GM18520 (cell line): ENCODE data around the gene CERKL.
"Not testable (repeated sequence)": the region's sequence is repeated elsewhere in the genome, so short reads cannot be mapped to it uniquely, and the experiment has no call there.

Experiments
- ATAC-seq: cut with Tn5 transposase; IDR thresholded peaks from one replicate; pipeline ENCODE4 v1.9.1; 2021; ENCODE audit not compliant: unreplicated experiment

CERKL gene, protein sequence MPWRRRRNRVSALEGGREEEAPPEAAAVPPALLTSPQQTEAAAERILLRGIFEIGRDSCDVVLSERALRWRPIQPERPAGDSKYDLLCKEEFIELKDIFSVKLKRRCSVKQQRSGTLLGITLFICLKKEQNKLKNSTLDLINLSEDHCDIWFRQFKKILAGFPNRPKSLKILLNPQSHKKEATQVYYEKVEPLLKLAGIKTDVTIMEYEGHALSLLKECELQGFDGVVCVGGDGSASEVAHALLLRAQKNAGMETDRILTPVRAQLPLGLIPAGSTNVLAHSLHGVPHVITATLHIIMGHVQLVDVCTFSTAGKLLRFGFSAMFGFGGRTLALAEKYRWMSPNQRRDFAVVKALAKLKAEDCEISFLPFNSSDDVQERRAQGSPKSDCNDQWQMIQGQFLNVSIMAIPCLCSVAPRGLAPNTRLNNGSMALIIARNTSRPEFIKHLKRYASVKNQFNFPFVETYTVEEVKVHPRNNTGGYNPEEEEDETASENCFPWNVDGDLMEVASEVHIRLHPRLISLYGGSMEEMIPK

DNA sequence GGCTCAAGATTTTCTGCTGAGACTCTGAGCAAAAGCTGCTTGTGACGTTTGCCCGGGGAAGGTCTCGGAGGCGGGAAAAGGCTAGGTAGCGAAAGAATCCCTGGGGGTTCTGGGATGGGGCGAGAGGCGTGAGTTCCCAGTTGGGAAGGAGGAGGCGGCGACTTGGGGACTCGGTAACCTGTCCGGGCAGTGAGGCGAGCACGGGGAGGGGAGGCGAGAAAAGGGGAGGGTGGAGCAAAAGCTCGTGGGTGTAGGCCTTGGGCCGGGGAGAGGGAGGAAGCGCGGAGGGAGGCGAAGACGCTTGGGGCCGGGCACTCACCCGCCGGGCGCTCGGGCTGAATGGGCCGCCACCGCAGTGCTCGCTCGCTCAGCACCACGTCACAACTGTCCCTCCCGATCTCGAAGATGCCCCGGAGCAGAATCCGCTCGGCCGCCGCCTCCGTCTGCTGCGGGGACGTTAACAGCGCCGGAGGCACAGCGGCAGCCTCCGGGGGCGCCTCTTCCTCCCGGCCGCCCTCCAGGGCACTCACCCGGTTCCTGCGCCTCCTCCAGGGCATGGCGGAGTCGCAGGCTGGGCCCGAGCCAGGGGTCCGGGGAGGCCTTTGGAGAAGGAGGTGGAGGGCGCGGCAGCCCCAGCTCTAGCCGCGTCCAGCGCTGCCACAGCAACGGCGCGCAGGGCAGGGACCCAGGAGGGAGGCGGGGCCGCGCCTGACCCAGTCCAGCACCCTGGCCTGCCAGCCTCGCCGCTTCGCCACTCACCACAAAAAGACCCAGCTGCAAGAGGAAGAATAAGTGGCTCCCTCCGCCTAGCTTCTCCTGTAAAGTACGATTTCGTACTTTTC is at the start of gene CERKL:
Gene CERKL, minus strand, starts transcription at position 656 of the 842 bp plus-strand sequence. Its CDS starts 99 bp downstream, at position 557.
- ATAC-seq, result peak; percentile 79

DNA sequence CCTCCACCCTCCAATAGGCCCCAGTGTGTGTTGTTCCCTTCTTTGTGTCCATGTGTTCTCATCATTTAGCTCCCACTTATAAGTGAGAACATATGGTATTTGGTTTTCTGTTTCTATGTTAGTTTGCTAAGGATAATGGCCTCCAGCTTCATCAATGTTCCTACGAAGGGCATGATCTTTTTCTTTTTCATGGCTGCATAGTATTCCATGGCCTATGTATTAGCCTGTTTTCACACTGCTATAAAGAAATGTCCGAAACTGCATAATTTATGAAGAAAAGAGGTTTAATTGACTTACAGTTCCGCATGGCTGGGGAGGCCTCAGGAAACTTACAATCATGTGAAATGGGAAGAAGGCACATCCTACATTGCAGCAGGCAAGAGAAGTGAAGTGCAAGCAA is 45.6 kb upstream of the CERKL start:
- not testable (repeated sequence) for ATAC-seq

DNA sequence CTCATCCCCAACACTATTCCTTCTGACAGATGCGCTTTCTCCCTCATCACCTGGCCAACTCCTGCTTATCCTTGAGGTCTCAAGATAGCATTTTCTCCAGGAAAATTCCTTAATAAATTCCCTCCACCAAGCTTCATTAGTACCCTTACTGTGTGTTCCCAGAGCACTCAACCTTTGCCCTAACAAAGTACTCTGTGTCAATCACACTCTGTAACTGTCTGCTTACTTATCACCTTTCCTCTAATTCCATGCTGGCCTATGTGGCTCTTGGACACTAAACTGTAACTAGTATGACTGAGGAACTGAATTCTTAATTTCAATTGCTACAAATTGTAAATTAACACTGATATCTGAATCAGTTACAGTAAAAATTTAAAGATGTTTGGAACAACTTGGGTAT is 41.3 kb upstream of the CERKL start:
- no peak for ATAC-seq

DNA sequence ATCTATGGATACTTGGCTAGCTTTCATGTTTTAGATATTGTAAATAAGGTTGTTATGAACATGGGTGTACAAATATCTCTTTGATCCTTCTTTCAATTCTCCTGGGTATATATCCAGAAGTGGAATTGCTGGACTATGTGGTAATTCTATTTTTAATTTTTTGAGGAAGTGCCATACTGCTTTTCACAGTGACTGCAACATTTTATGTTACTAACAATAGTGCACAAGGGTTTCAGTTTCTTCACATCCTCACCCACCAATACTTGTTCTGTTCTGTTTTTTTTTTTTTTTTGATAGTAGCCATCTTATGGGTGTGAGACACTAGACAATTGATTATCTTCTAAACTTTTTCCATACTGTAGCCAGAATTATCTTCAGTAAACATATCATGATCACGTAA is 40.7 kb upstream of the CERKL start:
- no peak for ATAC-seq

DNA sequence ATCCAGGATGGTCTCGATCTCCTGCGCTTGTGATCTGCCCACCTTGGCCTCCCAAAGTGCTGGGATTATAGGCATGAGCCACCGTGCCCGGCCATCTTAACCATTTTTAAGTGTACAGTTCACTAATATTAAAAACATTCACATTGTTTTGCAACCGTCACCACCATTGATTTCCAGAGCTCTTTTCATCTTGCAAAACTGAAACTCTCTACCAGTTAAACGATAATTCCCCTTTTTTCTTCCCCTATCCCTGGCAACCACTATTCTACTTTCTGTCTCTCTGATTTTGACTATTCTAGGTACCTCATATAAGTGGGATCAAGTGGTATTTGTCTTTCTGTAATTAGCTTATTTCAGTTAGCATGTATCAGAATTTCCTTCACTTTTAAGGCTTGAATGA is 40.2 kb upstream of the CERKL start:
- ATAC-seq, result no peak

DNA sequence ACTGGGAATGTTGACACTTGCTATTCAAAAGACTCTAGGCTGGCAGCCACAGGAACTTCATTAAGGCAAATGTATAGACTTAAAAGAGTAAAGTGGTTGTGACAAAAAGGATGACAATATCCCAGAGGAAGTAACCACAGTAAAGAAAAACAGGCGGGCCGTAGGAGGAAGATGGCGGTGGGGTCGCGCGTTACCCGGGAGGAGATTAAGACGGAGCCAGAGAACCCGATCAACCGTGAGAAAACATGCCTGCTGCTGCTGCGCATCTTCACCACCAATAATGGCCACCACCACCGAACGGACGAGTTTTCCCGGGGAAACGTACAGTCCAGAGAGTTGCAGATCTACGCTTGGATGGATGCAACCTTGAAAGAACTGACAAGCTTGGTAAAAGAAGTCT is 37.4 kb upstream of the CERKL start:
- no peak for ATAC-seq

DNA sequence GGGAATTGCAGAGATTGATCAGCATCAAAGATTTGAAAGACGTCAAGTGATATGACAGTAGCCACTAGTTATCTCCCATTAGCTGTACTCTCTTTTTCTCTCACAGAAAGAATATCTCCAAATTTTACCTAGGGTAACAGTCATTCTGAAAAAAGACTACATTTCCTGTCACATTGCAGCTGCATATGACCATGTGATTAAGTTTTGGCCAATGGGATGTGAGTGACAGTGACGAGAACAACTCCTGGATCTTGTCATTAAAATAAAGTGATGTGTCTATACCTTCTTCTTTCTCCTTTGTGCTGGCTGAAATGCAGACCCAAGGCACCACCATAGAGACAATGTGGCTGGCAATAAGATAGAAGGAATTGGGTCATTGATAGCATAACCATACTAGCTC is 34.0 kb upstream of the CERKL start:
- ATAC-seq, result no peak

DNA sequence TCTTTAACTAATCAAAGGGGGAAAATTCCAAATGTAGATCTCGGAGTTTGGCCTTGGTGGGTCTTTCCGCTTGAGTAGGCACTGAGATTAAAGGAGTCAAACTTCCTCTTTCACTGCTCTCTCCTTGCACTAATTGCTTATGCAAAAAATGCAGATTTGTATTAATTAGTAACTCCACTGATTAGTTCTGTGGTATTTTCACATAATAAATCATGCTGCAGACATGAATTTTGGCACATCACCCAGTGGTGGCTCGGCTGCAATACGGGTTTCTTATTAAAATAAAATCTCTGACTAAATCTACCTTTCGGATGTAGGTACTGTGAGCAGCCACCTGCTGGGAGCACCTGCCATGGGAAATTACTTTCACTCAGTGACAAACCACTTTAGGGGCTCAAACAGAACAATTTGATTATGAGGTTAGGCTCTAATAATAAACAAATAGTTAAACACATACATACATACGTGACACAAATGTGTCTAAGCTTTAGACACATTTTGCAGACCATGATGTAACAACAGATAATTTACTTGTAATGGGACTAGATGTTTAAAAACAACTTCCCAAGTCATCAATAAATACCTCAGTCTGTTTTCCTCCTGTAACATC is 29.8 kb upstream of the CERKL start:
- ATAC-seq, result no peak

DNA sequence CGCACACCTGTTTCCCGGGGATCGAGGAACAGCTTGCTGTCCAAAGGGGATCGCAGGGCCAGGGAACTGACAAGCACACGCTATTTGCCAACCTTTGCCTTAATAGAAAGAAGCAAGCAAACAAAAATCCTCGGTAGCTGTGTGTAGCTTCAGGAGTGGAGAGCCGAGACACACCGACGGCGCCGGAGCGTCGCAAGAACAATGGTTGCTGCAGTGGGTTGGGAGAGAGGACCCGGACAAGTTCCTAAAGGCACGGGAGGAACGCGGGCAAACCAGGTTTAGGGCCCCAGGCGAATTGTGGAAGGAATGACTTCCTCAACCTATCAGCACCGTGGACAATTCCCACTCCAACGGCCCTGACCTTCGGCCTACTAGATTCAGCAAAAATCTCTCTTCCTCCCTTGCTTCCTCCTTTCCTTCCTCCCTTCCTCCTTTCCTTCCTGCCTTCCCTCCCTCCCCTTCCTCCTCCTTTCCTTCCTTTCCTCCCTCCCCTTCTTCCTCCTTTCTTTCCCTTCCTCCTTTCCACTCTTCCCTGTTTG is 28.3 kb upstream of the CERKL start:
- ATAC-seq, result no peak

DNA sequence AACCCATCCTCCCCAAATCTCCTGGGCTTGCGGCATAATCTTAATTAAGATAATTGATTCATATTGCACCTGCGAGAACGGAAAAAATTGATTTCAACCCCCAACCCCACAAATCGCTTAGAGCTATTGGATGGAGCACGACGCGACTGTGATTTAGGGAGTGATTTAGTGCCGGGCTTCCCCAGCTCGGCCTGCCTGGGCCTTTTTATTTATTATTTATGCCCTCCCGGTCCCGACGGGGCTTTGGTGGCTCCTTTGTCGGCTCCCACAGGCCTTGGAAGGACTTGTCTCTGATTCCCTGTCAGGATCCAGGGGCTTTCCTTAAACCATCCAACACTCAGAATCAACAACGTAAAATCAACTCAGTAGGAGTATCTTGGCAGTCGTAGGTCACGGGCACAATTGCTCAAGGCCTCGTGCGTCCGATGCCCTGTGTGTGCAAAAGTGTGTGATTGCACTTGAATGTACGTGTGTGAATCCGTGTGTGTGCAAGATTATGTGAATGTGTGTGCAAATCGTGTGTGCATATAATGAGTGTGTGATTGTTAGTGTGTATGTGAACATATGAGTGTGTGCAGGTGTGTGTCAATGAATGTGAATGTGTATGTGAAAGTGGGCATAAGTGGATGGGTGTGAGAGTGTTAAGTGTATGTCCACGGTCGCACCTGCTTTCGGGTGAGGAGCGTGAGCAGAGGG is 27.7 kb upstream of the CERKL start:
- ATAC-seq, result no peak

DNA sequence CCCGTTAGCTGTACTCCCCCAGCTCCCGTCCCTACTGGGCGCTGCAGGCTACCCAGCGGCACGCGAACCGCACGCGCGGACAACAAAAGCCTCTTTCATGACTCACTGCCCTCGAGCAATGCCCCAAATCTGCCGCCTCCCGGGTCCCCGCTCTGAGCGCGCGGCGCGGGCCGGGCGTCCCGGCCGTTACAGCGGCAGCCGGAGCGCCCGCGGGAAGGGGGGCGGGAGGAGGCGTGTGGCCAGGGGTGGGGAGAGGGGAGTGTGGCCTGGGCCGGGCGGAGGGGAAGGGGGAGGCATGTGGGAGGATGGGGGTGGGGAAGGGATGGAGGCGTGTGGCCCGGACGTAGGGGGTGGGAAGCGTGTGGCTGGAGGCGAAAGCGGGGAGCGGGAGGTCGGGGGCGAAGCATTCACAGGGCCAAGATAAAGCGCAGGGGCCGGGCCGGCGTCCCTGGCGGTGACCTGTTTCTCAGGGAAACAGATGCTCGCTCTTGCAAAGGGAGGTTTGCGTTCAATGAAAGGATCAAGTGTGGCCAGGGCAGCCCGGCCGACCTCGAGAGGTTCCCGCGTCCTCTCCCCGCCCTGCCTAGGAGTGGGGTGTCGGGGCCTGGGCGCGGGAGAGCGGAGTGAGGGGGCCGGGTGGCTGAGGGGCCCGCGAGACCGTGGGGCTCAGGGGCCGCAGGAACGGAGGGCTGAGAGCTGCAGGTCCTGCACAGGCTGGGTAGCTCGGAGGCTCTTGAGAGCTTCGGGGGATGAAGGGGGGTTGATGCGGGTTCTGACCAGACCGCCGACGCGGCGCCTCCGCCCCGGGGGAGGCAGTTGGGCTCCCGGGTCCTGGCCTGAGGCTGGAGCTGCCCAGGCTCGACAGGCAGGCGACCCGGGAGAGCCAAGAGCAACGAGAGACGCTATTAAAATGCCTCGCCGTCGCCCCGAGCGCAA is 26.9 kb upstream of the CERKL start:
- ATAC-seq, result no peak

DNA sequence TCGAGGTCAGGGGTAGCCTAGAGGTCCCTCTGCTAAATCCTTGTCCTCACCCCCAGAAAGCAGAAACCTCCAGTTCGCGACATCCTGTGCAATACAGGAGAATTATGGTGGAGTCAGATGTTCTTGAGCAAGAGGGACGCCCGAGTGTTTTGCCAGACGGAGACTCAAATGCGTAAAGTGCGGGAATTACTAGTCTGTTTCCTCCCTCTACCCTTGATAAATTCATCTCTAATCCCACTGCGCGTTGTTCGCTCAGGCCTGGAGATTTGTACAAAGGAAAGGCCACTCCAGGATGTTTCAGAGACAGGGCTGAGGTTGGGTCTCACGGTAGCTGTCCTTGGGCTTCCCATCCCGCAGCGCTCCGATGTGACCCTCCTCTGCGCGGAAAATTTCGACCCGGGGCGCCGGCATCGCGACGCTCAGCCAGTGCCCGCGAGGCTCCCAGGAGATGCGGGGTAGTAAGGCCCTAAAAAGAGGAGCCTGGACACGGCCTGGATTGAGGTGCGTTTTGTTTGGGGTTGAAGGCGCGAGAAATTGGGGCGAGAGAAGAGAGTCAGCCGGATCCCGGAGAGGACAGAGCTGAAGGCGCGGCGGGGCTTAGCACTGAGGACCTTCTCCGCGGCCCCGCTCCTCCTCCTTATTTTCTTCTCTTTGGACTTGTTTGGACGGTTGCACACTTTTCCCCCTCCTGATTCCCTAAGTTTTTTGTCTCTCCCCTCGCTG is 26.1 kb upstream of the CERKL start:
- ATAC-seq, result no peak

DNA sequence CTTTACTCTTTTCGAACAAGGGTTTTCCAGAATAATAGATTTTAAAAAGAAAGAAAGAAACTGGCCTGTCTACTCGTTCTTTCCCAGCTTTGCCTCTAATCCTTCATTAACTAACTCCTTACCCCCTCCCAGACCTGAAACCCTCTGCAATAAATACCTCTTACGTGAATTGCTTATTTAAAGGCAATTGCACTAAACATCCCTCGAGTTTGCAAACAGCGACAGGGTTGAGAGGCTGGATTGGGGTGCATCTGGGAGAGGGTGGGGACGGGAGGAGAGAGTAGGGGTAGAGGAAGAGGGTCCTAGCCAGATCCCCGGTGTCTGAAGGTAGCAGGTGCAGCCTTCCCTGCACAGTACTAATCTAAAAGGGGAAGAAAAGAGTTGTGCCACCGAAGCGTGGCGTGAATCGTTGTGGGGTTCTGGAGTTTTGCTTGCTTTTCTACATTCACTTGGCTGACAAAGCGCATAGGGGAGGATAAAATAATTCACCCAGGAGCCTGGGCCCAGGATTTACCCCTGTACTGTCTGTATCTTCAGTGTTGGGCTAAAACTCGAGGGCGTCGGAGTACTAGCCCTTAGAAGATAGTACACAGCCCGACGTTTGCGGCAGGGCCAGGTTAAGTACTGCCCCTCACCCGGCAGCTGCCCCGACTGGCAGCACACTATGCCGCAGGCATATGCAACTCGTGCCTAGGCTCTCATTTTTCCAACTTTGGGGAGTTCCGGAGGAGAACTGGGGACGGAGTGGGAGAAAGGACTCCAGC is 25.3 kb upstream of the CERKL start:
- no peak for ATAC-seq

DNA sequence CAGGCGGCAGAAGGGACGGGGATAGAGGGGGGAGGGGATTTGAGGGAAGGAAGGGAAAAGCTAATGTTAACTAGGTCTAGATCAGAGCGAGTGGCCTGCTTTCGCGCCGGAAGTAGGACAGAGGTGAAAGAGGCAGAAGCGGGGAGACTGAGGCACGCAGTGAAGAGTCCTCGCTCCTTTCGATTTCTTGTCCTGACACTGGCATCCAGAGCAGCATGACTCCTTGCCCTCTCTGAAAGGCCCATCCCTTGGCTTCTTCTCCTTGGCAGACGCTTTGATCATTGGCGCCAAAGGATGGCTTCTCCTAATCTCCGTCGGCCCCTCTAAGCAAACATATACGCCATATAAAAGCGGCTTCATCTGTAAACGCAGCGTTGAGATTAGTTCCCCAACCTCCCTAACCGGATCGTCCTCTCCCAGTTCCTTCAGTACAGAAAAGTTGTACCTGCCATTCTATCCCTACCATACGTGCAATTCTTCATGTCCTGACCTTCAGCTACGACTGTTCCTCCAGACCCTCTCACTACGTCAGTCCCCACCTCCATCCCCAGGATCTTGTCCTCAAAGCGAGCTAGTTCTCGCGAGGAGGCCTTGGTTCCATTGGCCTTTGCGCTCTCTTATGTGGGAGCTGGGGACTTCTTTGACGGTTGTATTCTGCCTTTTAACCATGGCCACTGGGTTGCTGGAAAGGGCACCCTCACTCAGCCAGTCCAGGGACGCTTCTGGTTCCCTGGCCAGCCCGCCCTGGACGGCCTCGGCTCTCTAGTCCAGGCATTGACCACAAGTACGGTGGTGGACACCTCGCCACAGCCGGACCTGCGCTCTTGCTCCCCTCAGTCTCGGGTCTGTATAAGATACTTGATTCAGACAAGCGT is 24.3 kb upstream of the CERKL start:
- no peak for ATAC-seq

DNA sequence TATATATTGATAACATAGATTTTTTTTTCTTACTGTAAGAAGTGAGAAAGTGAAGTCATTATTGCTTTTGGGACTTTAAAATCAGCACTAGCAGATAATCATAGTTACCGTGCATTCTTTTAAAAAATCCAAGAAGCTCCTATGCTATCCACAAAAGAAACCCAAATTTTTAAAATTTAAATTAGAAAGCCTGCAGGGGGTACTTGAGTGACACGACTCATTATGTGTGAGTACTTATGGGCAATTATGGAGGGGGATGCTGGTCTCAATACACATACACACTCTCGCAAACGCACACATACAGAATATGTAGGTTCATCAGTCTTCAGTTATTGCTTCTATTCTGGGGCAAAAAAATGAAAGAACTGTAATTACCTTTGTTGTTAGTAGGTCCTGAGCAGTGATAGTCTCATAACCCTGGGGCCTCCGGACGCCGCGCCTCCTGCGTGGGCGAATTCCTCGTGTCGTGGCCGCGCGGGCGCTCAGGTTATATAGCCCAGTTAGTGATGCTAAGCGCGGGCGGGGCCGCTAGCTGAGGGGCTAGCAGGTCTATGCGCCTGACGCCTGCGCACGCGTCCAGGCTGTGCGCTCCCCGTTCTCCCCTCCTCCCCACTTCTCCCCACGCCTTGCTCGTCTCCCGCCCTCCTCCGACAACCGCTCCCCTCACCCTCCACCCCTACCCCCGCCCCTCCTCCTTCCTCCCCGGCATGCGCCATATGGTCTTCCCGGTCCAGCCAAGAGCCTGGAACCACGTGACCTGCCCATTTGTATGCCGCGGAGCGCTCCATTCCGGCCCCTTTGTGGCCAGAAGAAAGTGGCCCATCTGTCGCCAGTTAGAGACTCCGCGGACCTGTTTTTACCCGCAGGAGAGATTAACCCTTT is 23.4 kb upstream of the CERKL start, which contains the start of gene NEUROD1:
Gene NEUROD1, minus strand, starts transcription at position 463 of the 882 bp plus-strand sequence. CDS start 1,657 bp downstream, outside the sequence.
- ATAC-seq, result no peak

DNA sequence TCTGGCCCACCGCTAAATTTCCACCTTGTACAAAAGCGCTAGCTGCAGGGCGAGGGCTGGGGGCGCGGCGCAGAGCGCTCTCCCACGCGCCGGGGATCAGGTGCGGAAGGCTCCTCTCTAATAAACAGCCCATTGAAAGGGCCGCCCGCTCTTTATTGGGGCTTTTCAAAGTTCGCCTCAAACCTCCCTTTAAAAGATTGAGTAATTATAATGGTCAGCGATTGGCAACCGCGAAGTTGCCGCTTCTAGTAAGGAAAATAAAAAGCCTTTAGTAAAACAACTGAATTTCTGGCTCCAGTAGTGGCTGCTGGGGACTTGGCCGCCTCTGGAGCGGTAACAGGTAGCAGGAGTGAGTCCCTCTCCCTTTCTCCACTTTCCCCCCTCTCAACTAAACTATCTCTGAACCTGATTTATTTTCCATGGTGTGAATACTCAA is 22.7 kb upstream of the CERKL start:
- ATAC-seq, result no peak
